GM12864 (cell line): Measurements from ENCODE around the gene LAPTM5.

Source experiments
- DNase-seq: peaks from one replicate; pipeline ENCODE4 v3.0.0-alpha.2; 2011; ENCODE audit warnings: low read depth
- H3K4me3 ChIP-seq: 2 replicates; pipeline ENCODE4 v1.5.1; 2011; ENCODE audit warnings: mild to moderate bottlenecking, low read depth, low read length, control low read depth
- CTCF ChIP-seq: IDR thresholded peaks from 2 replicates; pipeline ENCODE4 v1.5.1; 2011; ENCODE audit warnings: low read depth, mild to moderate bottlenecking, moderate library complexity, low read length, control low read depth, inconsistent platforms; ENCODE audit errors: missing control alignments

Gene LAPTM5

GRCh38 chr1:30708361-30708728 lies 49.2 kb downstream of the LAPTM5 start:
- no peak for TF ChIP-seq CTCF
- H3K4me3 ChIP-seq, result no peak overlapping the region
- no peak for DNase-seq

GRCh38 chr1:30707412-30708360 lies 49.9 kb downstream of the LAPTM5 start:
- DNase-seq, result no peak
- TF ChIP-seq CTCF, result peak; percentile 78
- H3K4me3 ChIP-seq, result no peak overlapping the region

GRCh38 chr1:30706528-30706927 lies 51.0 kb downstream of the LAPTM5 start:
- DNase-seq, result no peak
- TF ChIP-seq CTCF, result no peak
- no peak overlapping the region for H3K4me3 ChIP-seq

GRCh38 chr1:30705698-30706097 lies 51.9 kb downstream of the LAPTM5 start:
- no peak for DNase-seq
- no peak for TF ChIP-seq CTCF
- no peak overlapping the region for H3K4me3 ChIP-seq

- TF ChIP-seq CTCF, result no peak
- no peak for DNase-seq
- no peak overlapping the region for H3K4me3 ChIP-seq
These were observed 52.6 kb downstream of the LAPTM5 start for GRCh38 chr1:30704765-30705509.

- H3K4me3 ChIP-seq, result no peak overlapping the region
- DNase-seq, result no peak
- TF ChIP-seq CTCF, result no peak
These were observed 53.3 kb downstream of the LAPTM5 start for GRCh38 chr1:30704271-30704670.
